NCI-H460 (cell line): ENCODE data around the gene NOS2. TPM values are rescaled to one million over a fixed set of nuclear protein-coding genes. Genes with fewer than 3 reads are reported as not detected.
"Not testable (repeated sequence)": the region's sequence is repeated elsewhere in the genome, so short reads cannot be mapped to it uniquely, and the experiment has no call there.

ENCODE experiments used
- DNase-seq: peaks from one replicate; pipeline ENCODE4 v3.0.0-alpha.2; 2016; ENCODE audit warnings: low read depth; ENCODE audit errors: extremely low read depth
- small RNA-seq, 2 experiments: library from RNA; depleted of rRNA; stranded (forward); fragments of <200 nt; gene quantifications; one replicate each; pipeline ENCODE3, GENCODE V24; 2014
- total RNA-seq: library from RNA; depleted of rRNA; stranded (reverse); fragments of >200 nt; shearing (Covaris generic); gene quantifications from 2 replicates; pipeline ENCODE4 v1.2.3, GENCODE V29; 2014; rRNA removed

NOS2 gene
- total RNA-seq, 1 experiment from 2014 or later = not detected

DNA sequence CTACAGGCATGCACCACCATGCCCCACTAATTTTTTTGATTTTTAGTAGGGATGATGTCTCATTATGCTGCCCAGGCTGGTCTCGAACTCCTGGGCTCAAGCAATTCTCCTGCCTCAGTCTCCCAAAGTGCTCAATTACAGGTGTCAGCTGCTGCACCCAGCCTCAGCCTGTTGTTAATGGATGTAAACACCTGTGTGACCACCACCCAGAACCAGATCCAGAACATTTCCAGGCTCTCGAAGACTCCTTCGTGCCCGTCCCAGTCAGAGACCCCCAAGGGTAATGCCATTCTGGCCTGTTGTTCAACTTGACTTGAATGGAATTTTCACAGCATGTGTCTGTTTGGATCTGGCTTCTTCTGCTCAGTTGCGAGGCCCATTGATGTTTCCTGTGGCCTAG is 59.8 kb downstream of the NOS2 start:
- not testable (repeated sequence) for DNase-seq

DNA sequence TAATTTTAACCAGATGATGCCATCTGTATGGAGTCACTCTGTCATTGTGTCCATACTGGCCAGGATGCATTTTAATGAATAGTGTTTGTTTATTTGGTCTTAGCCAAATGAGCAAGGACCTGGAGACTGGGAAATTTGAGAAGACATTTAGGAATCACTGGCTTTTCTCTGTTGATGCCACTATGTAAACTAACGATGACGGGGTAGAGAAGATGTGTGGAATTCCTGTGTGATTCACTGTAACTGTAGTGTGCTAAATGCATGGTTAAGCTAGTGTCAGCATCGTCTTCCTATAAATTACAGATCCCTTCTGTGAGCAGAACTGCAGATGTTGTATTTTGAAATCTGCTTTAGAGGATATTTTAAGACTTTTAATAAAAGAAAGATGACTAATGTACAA is 66.6 kb downstream of the NOS2 start:
- DNase-seq = peak; percentile 95

DNA sequence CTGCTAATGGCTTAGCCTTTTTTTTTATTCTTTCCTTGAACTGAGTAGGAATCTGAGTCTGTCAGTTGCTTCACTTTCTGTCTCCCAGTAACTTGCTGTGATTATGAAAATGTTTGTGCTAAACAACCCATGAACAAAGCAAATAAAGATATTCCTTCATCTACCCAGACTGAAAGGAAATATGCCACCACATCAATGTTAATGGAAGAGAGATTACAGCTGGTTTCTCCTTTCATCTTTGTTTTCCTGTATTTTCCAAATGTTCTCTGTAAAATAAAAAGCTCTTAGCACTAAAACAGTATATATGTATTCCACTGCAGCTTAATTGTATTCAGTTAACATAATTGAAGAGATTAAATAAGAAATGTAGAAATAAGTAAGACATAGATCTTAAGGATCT is 67.6 kb downstream of the NOS2 start:
- DNase-seq = peak; percentile 40

DNA sequence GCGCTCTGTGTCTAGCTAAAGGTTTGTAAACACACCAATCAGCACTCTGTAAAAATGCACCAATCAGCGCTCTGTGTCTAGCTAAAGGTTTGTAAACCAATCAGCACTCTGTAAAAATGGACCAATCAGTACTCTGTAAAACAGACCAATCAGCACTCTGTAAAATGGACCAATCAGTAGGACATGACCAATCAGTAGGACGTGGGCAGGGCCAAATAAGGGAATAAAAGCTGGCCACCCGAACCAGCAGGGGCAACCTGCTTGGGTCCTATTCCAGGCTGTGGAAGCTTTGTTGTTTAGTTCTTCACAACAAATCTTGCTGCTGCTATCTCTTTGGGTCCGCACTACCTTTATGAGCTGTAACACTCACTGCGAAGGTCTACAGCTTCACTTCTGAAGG is 74.3 kb downstream of the NOS2 start:
- DNase-seq = not testable (repeated sequence)

DNA sequence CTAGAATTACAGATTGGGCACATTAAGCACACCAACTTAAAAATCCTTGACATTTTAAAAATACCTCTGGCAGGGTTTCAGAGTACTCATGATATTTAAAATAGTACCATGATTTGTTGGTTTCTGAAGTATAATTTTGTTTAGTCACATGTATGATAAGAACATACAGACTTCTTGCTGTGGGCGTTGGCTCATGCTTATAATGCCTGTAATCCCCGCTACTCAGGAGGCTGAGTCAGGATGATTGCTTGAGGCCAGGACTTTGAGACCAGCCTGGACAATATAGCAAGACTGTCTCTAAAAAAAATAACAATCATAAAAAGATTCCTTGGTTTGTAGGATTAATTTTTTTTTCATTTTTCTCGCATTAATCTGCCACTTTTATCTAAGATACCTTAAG is 78.5 kb downstream of the NOS2 start:
- no peak for DNase-seq

Small RNA genes within 50 kb of the gene (small RNA-seq; reads per million reads assigned to genes)
- gene AC130289.1 (0 reads per million in 2 experiments), gene AC130289.2 (0 to 0.06 reads per million in 2 experiments)

Other genes with a start within 250 kb of the NOS2 start
- gene LGALS9, start 169.3 kb downstream of the NOS2 start, total RNA-seq = 0.14 and 0.25 TPM in 2 replicates
- gene LYRM9, start 92.8 kb upstream of the NOS2 start, total RNA-seq = 2.0 and 4.4 TPM in 2 replicates
- 11.3 and 13.0 TPM in 2 replicates for gene NLK, start 242.1 kb upstream of the NOS2 start, total RNA-seq